GM23338 (cell line): Measurements from ENCODE around the gene RASA3. TPM values are rescaled to one million over a fixed set of nuclear protein-coding genes. Genes with fewer than 3 reads are reported as not detected.

Source experiments
- ATAC-seq: fragments of 200-7000 bp; cut with Tn5 transposase; 3 replicates; pipeline ENCODE4 v1.9.1; 2020
- DNase-seq: peaks from one replicate; pipeline ENCODE4 v3.0.0-alpha.2; 2015; ENCODE audit warnings: low spot score
- H2AFZ ChIP-seq: fragments of 200-600 bp; sonication (generic); 2 replicates; pipeline ENCODE4 v1.8.0; 2016; ENCODE audit warnings: antibody characterized with exemption, mild to moderate bottlenecking, moderate library complexity
- H3F3A ChIP-seq: fragments of 200-600 bp; sonication (generic); replicated peaks from 2 replicates; pipeline ENCODE4 v1.8.0; 2017; ENCODE audit warnings: antibody characterized with exemption, mixed run types, low read depth
- H3K27ac ChIP-seq: fragments of 200-600 bp; sonication (generic); 2 replicates; pipeline ENCODE4 v1.6.1; 2016; ENCODE audit warnings: low read depth
- H3K27me3 ChIP-seq: fragments of 200-600 bp; sonication (generic); 2 replicates; pipeline ENCODE4 v1.8.0; 2016; ENCODE audit warnings: mild to moderate bottlenecking, mixed run types, moderate library complexity; ENCODE audit not compliant: insufficient read depth
- H3K36me3 ChIP-seq: fragments of 200-600 bp; sonication (generic); 2 replicates; pipeline ENCODE4 v1.8.0; 2016; ENCODE audit warnings: mild to moderate bottlenecking; ENCODE audit not compliant: insufficient read depth
- H3K4me1 ChIP-seq: fragments of 200-600 bp; sonication (generic); 2 replicates; pipeline ENCODE4 v1.8.0; 2016; ENCODE audit warnings: mild to moderate bottlenecking, moderate library complexity; ENCODE audit not compliant: insufficient read depth
- H3K4me2 ChIP-seq: fragments of 200-600 bp; sonication (generic); 2 replicates; pipeline ENCODE4 v1.7.1; 2017; ENCODE audit warnings: mixed run types
- H3K4me3 ChIP-seq: fragments of 200-600 bp; sonication (generic); 2 replicates; pipeline ENCODE4 v1.6.1; 2016; ENCODE audit warnings: mixed run types
- H3K79me2 ChIP-seq: fragments of 200-600 bp; sonication (generic); replicated peaks from 2 replicates; pipeline ENCODE4 v1.8.0; 2017; ENCODE audit warnings: mild to moderate bottlenecking; ENCODE audit not compliant: insufficient read depth
- H3K9me2 ChIP-seq: fragments of 200-600 bp; sonication (generic); 2 replicates; pipeline ENCODE4 v1.8.0; 2017; ENCODE audit not compliant: insufficient read depth
- H4K20me1 ChIP-seq: fragments of 200-600 bp; sonication (generic); replicated peaks from 2 replicates; pipeline ENCODE4 v1.8.0; 2017; ENCODE audit warnings: mild to moderate bottlenecking; ENCODE audit not compliant: insufficient read depth
- H3K27ac Mint-ChIP-seq: 2 replicates; pipeline ENCODE4 v1.8.0; 2020; ENCODE audit warnings: inconsistent platforms, mild to moderate bottlenecking, moderate library complexity, mixed read lengths
- H3K27me3 Mint-ChIP-seq: 3 replicates; pipeline ENCODE4 v1.8.0; 2022; ENCODE audit warnings: low read depth, mild to moderate bottlenecking, moderate library complexity, mixed read lengths, inconsistent platforms; ENCODE audit not compliant: insufficient read depth, poor library complexity
- H3K36me3 Mint-ChIP-seq: 3 replicates; pipeline ENCODE4 v1.8.0; 2021; ENCODE audit warnings: low read depth, mild to moderate bottlenecking, inconsistent platforms, moderate library complexity, mixed read lengths
- H3K4me1 Mint-ChIP-seq: 3 replicates; pipeline ENCODE4 v1.8.0; 2020; ENCODE audit warnings: mild to moderate bottlenecking, inconsistent platforms, mixed read lengths
- H3K4me3 Mint-ChIP-seq: 3 replicates; pipeline ENCODE4 v1.8.0; 2021; ENCODE audit warnings: moderate library complexity, mild to moderate bottlenecking, inconsistent platforms, mixed read lengths
- H3K9me3 Mint-ChIP-seq: 3 replicates; pipeline ENCODE4 v1.8.0; 2020; ENCODE audit warnings: moderate library complexity, mild to moderate bottlenecking, inconsistent platforms, mixed read lengths
- CREB1 ChIP-seq: fragments of 250-450 bp; sonication (Bioruptor Pico); IDR thresholded peaks from 2 replicates; pipeline ENCODE4 v1.5.0; 2020; ENCODE audit warnings: low read depth, mild to moderate bottlenecking, moderate library complexity
- CTCF ChIP-seq, 2 experiments: fragments of 200-600 bp in 1 of 2; sonication (generic) in 1 of 2; conservative IDR thresholded peaks; 2 replicates each; pipeline versions ENCODE4 v1.5.1 to v1.6.1; 2016 to 2017; ENCODE audit warnings: antibody characterized with exemption in 2 of 2, low read depth in 2 of 2, mild to moderate bottlenecking in 2 of 2, moderate library complexity in 1 of 2
- EZH2 ChIP-seq: fragments of 200-600 bp; sonication (generic); IDR thresholded peaks from one replicate; pipeline ENCODE4 v1.8.0; 2017; ENCODE audit warnings: antibody characterized with exemption, mild to moderate bottlenecking, low read depth; ENCODE audit not compliant: unreplicated experiment
- EZH2phosphoT487 ChIP-seq: fragments of 200-600 bp; sonication (generic); IDR thresholded peaks from one replicate; pipeline ENCODE4 v1.8.1; 2018; ENCODE audit warnings: antibody characterized with exemption; ENCODE audit not compliant: unreplicated experiment
- JUNB ChIP-seq: IDR thresholded peaks from one replicate; pipeline ENCODE4 v1.6.1; 2016; ENCODE audit warnings: antibody characterized with exemption; ENCODE audit not compliant: unreplicated experiment
- NANOG ChIP-seq: IDR thresholded peaks from 2 replicates; pipeline ENCODE4 v1.6.1; 2016; ENCODE audit warnings: antibody characterized with exemption, borderline replicate concordance
- POLR2AphosphoS5 ChIP-seq: IDR thresholded peaks from 2 replicates; pipeline ENCODE4 v1.6.1; 2016; ENCODE audit warnings: antibody characterized with exemption, low read depth
- REST ChIP-seq: IDR thresholded peaks from one replicate; pipeline ENCODE4 v1.6.1; 2018; ENCODE audit warnings: antibody characterized with exemption; ENCODE audit not compliant: unreplicated experiment
- STAT1 ChIP-seq: IDR thresholded peaks from one replicate; pipeline ENCODE4 v1.6.1; 2016; ENCODE audit warnings: antibody characterized with exemption; ENCODE audit not compliant: unreplicated experiment
- ZNF114 ChIP-seq: fragments of 250-450 bp; sonication (Bioruptor Pico); IDR thresholded peaks from 2 replicates; pipeline ENCODE4 v1.5.0; 2020; ENCODE audit warnings: mild to moderate bottlenecking, moderate library complexity
- ZNF331 ChIP-seq: fragments of 250-450 bp; sonication (Bioruptor Pico); IDR thresholded peaks from 2 replicates; pipeline ENCODE4 v1.5.0; 2020; ENCODE audit warnings: low read depth, mild to moderate bottlenecking, moderate library complexity
- polyA plus RNA-seq: library from polyadenylated mRNA; unstranded; fragments of >200 nt; fragmentation: Nextera tagmentation; extraction: Ambion mirVana; gene quantifications from 2 replicates; pipeline ENCODE4 v1.2.1, GENCODE V29; 2016
- total RNA-seq: library from RNA; depleted of rRNA; stranded (reverse); fragments of >200 nt; shearing (Covaris generic); gene quantifications from 2 replicates; pipeline ENCODE4 v1.2.3, GENCODE V29; 2014

Gene RASA3
- total and polyA plus RNA-seq, 2 experiments from 2014 or later = 11.2 to 20.7 TPM

- TF ChIP-seq CTCF (conservative IDR thresholded peaks at IDR 0.05; ENCODE audit: low read depth in 2 of 2) (no peak), NANOG (no peak), EZH2 (no peak), ZNF331 (CRISPR knock-in tag) (no peak), POLR2AphosphoS5 (no peak), STAT1 (no peak), EZH2phosphoT487 (no peak), CREB1 (CRISPR knock-in tag) (no peak), JUNB (no peak), REST (no peak)
Observed at GRCh38 chr13:114109641-114110041, 22.8 kb downstream of the RASA3 start (continued).

- Mint-ChIP-seq H3K36me3 (peaks cover 5% of the 10 kb centered on the region; the same call in 1 of the 3 replicates), H3K4me1 (peaks cover 42% of the 10 kb centered on the region), H3K4me3 (no peak overlapping the region), H3K9me3 (no peaks in the 10 kb centered on the region), H3K27ac (no peak overlapping the region), H3K27me3 (peaks cover 13% of the 10 kb centered on the region)
- DNase-seq (no peak), ATAC-seq (no peak)
- Histone ChIP-seq H3K79me2 (peaks cover 63% of the 10 kb centered on the region), H2AFZ (no peak overlapping the region), H3K27me3 (no peaks in the 10 kb centered on the region), H3K9me2 (no peaks in the 10 kb centered on the region), H3K36me3 (no peaks in the 10 kb centered on the region), H3K4me2 (no peak overlapping the region), H3F3A (no peaks in the 10 kb centered on the region), H3K4me3 (no peak overlapping the region), H4K20me1 (no peaks in the 10 kb centered on the region; the same call in 1 of the 2 replicates), H3K27ac (no peak overlapping the region), H3K4me1 (peaks cover 8% of the 10 kb centered on the region; the same call in 1 of the 2 replicates)
- TF ChIP-seq ZNF114 (no peak), CREB1 (CRISPR knock-in tag) (no peak), CTCF (conservative IDR thresholded peaks at IDR 0.05; ENCODE audit: low read depth in 2 of 2) (no peak), REST (no peak), EZH2 (no peak), ZNF331 (CRISPR knock-in tag) (no peak), POLR2AphosphoS5 (no peak)
Observed at GRCh38 chr13:114108894-114109293, 23.5 kb downstream of the RASA3 start.
